Panc1 (cell line): ENCODE results near the gene ARHGEF38.

Experiments
- CTCF ChIP-seq: fragments of 450-650 bp; IDR thresholded peaks from 2 replicates; pipeline ENCODE4 v1.5.1; 2017; ENCODE audit warnings: mild to moderate bottlenecking
- POLR2AphosphoS5 ChIP-seq: IDR thresholded peaks from 2 replicates; pipeline ENCODE4 v1.6.1; 2012; ENCODE audit warnings: mild to moderate bottlenecking, low read depth, low read length, moderate library complexity
- REST ChIP-seq, 2 experiments: IDR thresholded peaks; 2 replicates each; pipeline ENCODE4 v1.6.1; 2011 to 2012; ENCODE audit warnings: low read depth in 2 of 2, control low read depth in 1 of 2, low read length in 1 of 2, mild to moderate bottlenecking in 1 of 2, moderate library complexity in 1 of 2; ENCODE audit not compliant: insufficient read depth in 1 of 2
- SIN3A ChIP-seq: IDR thresholded peaks from 2 replicates; pipeline ENCODE4 v1.6.1; 2012; ENCODE audit warnings: low read depth, mild to moderate bottlenecking, low read length, moderate library complexity, borderline replicate concordance; ENCODE audit not compliant: insufficient read depth

GRCh38 chr4:105548483-105548882 is 3.9 kb upstream of the ARHGEF38 start:
- TF ChIP-seq CTCF (no peak), SIN3A (no peak), POLR2AphosphoS5 (no peak), REST (IDR thresholded peaks at IDR 0.05; ENCODE audit: insufficient read depth in 1 of 2, low read depth in 2 of 2, low read length in 1 of 2) (no peak)
